ENCODE data around the gene BRD9. TPM values are rescaled to one million over a fixed set of nuclear protein-coding genes. Genes with fewer than 3 reads are reported as not detected.

BRD9 gene
- total RNA-seq, 4 donors from 2014 or later: 22.3 to 38.5 (median 28.4) TPM

- 77 to 87% methylated on average over 11 to 13 of the region's 15 CpGs for WGBS, 2 donors (ENCODE audit: low coverage in 1 of 2)
- Histone ChIP-seq H3K27me3 (no peaks in the 10 kb centered on the region), H3K36me3 (peaks cover 0 to 73% of the 10 kb centered on the region in 2 donors), H3K9me3 (no peaks in the 10 kb centered on the region), H3K4me1 (peaks cover 0 to 34% (median 16%) of the 10 kb centered on the region in 3 donors), H3K4me3 (no peak overlapping the region), H3K27ac (no peak overlapping the region)
- no peak for ATAC-seq
- TF ChIP-seq POLR2AphosphoS5 (IDR thresholded peaks at IDR 0.05) (no peak), EP300 (IDR thresholded peaks at IDR 0.05) (no peak), POLR2A (IDR thresholded peaks at IDR 0.05) (no peak)
- TF ChIP-seq, protein P1, sequence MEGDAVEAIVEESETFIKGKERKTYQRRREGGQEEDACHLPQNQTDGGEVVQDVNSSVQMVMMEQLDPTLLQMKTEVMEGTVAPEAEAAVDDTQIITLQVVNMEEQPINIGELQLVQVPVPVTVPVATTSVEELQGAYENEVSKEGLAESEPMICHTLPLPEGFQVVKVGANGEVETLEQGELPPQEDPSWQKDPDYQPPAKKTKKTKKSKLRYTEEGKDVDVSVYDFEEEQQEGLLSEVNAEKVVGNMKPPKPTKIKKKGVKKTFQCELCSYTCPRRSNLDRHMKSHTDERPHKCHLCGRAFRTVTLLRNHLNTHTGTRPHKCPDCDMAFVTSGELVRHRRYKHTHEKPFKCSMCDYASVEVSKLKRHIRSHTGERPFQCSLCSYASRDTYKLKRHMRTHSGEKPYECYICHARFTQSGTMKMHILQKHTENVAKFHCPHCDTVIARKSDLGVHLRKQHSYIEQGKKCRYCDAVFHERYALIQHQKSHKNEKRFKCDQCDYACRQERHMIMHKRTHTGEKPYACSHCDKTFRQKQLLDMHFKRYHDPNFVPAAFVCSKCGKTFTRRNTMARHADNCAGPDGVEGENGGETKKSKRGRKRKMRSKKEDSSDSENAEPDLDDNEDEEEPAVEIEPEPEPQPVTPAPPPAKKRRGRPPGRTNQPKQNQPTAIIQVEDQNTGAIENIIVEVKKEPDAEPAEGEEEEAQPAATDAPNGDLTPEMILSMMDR (IDR thresholded peaks at IDR 0.05): no peak
Observed at GRCh38 chr5:889075-889710, 3.4 kb downstream of the BRD9 start.

DNA sequence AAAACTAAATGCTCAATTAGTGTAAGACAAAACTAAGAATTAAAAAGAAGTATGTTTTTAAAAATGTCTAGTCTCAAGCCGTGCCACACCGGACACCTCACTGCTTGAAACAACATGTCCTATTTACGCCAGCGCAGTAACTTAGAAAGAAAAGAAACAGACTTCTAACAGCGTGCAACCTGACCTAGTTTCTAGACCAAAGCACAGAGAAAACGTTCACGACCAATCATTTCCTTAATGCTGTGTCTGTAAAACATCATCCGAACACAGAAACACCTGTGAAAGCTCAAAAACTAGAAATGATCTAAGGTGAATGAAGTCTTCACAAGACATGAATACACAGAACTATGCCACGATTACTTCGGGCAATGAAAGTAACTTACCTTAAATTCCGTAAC, 4.0 kb downstream of the BRD9 start:
- ATAC-seq: no peak
- Histone ChIP-seq H3K4me1 (peaks cover 0 to 33% (median 16%) of the 10 kb centered on the region in 3 donors), H3K9me3 (no peaks in the 10 kb centered on the region), H3K27ac (no peak overlapping the region), H3K4me3 (no peak overlapping the region), H3K36me3 (peaks cover 0 to 78% of the 10 kb centered on the region in 2 donors), H3K27me3 (no peaks in the 10 kb centered on the region)
- 89 to 90% methylated on average over 11 of the region's 11 CpGs for WGBS, 2 donors (ENCODE audit: low coverage in 1 of 2)
- TF ChIP-seq, protein P1 (IDR thresholded peaks at IDR 0.05): no peak
- TF ChIP-seq POLR2A (IDR thresholded peaks at IDR 0.05) (no peak), EP300 (IDR thresholded peaks at IDR 0.05) (no peak), POLR2AphosphoS5 (IDR thresholded peaks at IDR 0.05) (no peak)

DNA sequence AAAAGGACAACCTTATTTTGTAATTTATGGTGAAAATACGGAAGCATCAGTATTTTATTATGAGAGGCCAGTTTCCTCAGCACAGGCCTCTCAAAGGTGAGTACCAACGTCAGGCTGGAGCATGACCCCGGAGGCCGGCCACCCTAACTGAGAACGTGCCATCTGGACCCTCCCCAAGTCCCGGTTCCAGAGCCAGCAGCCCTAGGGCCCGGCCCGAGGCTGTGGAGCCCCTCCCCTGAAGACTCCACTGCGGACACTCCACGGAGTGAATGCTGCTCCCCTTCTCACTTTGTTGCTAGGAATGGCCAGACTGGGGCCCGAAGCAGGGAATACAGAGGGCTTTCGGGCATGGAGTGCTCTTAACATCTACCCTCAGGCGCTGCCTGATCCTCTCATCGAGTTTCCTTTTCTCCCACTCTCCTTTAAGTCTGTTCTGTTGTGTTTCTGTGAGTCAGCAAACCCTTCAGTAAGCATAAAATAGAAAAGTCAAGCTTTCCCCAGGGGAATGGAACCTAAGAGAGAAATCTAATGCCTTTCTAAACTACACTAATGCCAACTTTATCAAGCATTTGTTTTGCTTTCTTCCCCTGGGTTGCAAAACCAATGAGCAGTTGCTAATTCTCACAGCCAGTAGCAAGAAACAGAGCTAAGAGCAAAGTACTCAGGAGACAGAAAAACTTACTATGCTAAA, 4.5 kb downstream of the BRD9 start:
- TF ChIP-seq, protein P1 (IDR thresholded peaks at IDR 0.05): no peak
- TF ChIP-seq EP300 (IDR thresholded peaks at IDR 0.05): no peak
- TF ChIP-seq POLR2A (IDR thresholded peaks at IDR 0.05): no peak
- TF ChIP-seq POLR2AphosphoS5 (IDR thresholded peaks at IDR 0.05): no peak
- Histone ChIP-seq H3K27me3 (no peaks in the 10 kb centered on the region), H3K36me3 (peaks cover 0 to 84% of the 10 kb centered on the region in 2 donors), H3K9me3 (no peaks in the 10 kb centered on the region), H3K4me1 (peaks cover 0 to 28% (median 14%) of the 10 kb centered on the region in 3 donors), H3K4me3 (no peak overlapping the region), H3K27ac (no peak overlapping the region)
- no peak for ATAC-seq
- 84 to 85% methylated on average over 4 to 9 of the region's 14 CpGs for WGBS, 2 donors (ENCODE audit: low coverage in 1 of 2)

DNA sequence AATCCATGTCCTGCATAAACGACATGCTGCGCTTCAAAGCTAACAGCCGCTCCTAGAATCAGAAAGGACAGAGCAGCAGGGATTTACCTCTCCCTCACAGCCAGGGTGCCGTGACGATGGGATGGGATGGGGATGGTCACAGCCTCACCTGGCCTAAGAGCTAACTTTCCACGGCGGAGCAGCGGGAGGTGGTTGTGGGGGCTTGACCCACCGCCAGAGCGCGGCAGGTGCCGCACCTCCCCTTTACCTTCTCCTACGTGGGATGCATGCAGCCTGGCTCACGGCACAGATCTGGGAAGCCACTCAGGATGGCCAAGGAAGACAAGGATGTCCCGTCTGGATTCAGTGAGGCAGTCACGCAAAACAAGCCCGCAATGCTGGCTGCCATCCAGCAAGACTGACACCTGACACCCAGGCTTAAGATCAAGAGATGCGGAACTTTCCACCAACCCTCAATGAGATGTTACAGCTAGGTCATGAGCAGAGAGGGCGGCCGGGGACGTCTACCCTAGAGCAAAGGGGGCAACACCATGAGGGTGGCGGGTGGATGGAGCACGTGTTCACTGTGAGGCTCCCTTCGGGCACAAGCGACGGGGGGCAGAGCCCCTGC, 5.8 kb downstream of the BRD9 start:
- TF ChIP-seq, protein P1 (IDR thresholded peaks at IDR 0.05): no peak
- TF ChIP-seq POLR2AphosphoS5 (IDR thresholded peaks at IDR 0.05): no peak
- no peak for TF ChIP-seq POLR2A (IDR thresholded peaks at IDR 0.05)
- TF ChIP-seq EP300 (IDR thresholded peaks at IDR 0.05): no peak
- no peaks in the 10 kb centered on the region for H3K27me3 ChIP-seq
- no peak overlapping the region for H3K27ac ChIP-seq
- no peak overlapping the region for H3K4me3 ChIP-seq
- no peaks in the 10 kb centered on the region for H3K9me3 ChIP-seq
- peaks cover 0 to 96% of the 10 kb centered on the region in 2 donors for H3K36me3 ChIP-seq
- H3K4me1 ChIP-seq: peaks cover 0 to 19% (median 9%) of the 10 kb centered on the region in 3 donors
- ATAC-seq: no peak
- WGBS, 2 donors (ENCODE audit: low coverage in 1 of 2): 88% methylated on average over 6 of the region's 26 CpGs; no CpG with 5 or more reads in 1 of the 2 donors

Data from gastroesophageal sphincter (tissue), 4 donors.